Natural killer cell treated with Interleukin-12 subunit alpha and Interleukin-12 subunit beta and Interleukin-15 and Interleukin-18, amount 100 ng/mL, for 72 hours (primary cell): ENCODE results near the gene IQCH. TPM values are rescaled to one million over a fixed set of nuclear protein-coding genes. Genes with fewer than 3 reads are reported as not detected.

Experiments
- ATAC-seq, 2 donors: fragments of 150-1000 bp; cut with Tn5 transposase in 1 of 2; sonication (Bioruptor Pico), chemical (Tn5 transposase) in 1 of 2; 2 replicates each; pipeline ENCODE4 v1.10.0; 2021
- DNase-seq: peaks from one replicate; pipeline ENCODE4 v3.0.0; 2022; ENCODE audit warnings: low spot score
- H3K27ac Mint-ChIP-seq, 2 donors: 1 replicate in 1 of 2; 2 replicates in 1 of 2; pipeline ENCODE4 v1.8.0; 2022; ENCODE audit warnings: mixed read lengths in 2 of 2, mild to moderate bottlenecking in 1 of 2, moderate library complexity in 1 of 2
- H3K27me3 Mint-ChIP-seq, 2 donors: 1 replicate in 1 of 2; 2 replicates in 1 of 2; pipeline ENCODE4 v1.8.0; 2022; ENCODE audit warnings: mixed read lengths in 2 of 2
- H3K36me3 Mint-ChIP-seq: one replicate; pipeline ENCODE4 v1.8.0; 2022; ENCODE audit warnings: mixed read lengths
- H3K4me1 Mint-ChIP-seq, 2 donors: 1 replicate in 1 of 2; 2 replicates in 1 of 2; pipeline ENCODE4 v1.8.0; 2022; ENCODE audit warnings: low read depth in 2 of 2, mixed read lengths in 2 of 2, mild to moderate bottlenecking in 1 of 2
- H3K4me3 Mint-ChIP-seq: one replicate; pipeline ENCODE4 v1.8.0; 2022; ENCODE audit warnings: mixed read lengths
- H3K9me3 Mint-ChIP-seq: 2 replicates; pipeline ENCODE4 v1.8.0; 2022; ENCODE audit warnings: mixed read lengths
- total RNA-seq, 2 donors: library from RNA; stranded (reverse); gene quantifications; one replicate each; pipeline ENCODE4 v1.2.3, GENCODE V29; 2022

The IQCH gene
- total RNA-seq: 1 to 10 TPM in 1 of 2 donors, under 1 TPM in 1; 0.10 to 2.7 TPM

DNA sequence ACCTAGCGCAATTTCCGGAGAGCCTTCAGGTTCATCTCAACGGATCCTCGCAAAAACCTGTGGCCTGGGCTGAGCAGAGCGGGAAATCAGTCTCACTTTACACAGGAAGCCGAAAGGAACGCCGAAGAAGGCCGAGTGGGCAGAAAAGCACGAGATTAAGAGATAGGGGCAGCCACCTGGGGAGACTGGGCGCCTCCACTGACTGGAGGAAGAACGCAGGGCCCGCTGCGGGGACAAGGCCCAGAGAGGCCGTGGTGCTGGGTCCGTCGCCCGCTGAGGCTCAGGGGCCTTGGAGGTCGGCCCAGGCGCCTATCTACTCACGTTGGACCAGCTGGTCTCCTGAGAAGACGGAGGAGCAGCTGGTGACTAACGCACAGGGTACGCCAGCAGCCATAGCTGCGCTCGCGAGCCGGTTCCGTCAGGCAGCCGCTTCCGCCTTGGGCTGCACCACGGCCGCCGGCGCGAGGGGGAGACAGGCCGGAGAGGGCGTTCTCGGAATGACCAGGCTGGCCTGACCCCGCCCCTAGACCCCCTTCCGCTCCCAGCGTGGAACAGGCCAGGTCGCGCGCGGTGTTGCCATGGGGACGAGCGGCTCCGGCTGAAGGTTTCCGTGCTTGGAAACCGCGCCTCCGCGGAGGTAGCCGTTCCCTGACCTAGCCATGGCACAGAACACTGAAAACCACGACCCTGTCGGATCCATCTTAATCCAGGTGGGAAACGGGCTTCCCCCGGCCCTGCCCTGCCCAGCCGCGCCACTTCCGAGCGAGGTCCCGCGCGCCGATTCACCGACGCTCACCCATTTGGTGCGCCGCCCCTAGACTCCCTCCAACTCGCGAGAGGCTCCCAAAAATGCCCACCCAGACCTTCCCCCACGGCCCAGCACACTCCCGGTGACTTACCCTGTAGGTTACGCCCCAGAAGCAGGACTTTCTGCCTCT lies at the start of gene IQCH, which contains the start of gene AAGAB:
IQCH (plus strand) TSS at position 549 of the 938 bp plus-strand sequence; CDS start at position 660, 111 bp downstream.
AAGAB (minus strand) TSS at position 424 of the 938 bp plus-strand sequence; CDS start at position 394, 30 bp downstream.
- Mint-ChIP-seq H3K36me3 (peaks cover 4% of the 10 kb centered on the region), H3K4me1 (peaks cover 12 to 43% of the 10 kb centered on the region in 2 donors), H3K4me3 (peak within 1 kb of the TSS; percentile 99), H3K27ac (peak within 1 kb of the TSS; percentile 96 to 98), H3K27me3 (peaks cover 0 to 6% of the 10 kb centered on the region in 2 donors), H3K9me3 (no peaks in the 10 kb centered on the region)
- peak; percentile 99 for ATAC-seq
- peak; percentile 99 for DNase-seq

GRCh38 chr15:67207555-67208207 lies 46.9 kb upstream of the IQCH start:
- H3K36me3 Mint-ChIP-seq: peaks cover 28% of the 10 kb centered on the region

DNA sequence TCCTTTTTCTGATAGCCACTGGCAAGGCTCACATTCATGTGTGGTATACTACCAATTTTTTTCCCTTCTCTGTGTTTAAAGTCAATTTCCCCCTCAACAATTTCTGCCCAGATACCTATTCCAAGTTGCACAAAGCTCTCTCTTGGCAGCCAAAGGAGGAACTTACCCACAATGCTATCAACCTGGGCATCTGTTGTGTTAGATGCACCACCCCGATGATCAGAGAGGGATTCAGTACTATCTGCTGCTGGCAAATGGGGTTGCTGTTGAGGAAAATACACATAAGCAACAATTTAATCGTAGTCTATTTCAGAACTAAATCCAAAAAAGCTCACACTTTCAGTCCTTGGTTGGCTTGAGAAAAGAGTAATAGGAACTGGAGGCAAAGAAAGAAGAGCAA lies 46.2 kb upstream of the IQCH start:
- H3K4me1 Mint-ChIP-seq: peaks cover 0 to 3% of the 10 kb centered on the region in 2 donors
- no peak overlapping the region for H3K4me3 Mint-ChIP-seq
- no peak overlapping the region for H3K27ac Mint-ChIP-seq
- H3K36me3 Mint-ChIP-seq: peaks cover 26% of the 10 kb centered on the region
- DNase-seq (no peak), ATAC-seq (no peak)
- no peaks in the 10 kb centered on the region for H3K27me3 Mint-ChIP-seq
- no peaks in the 10 kb centered on the region for H3K9me3 Mint-ChIP-seq

More at GRCh38 chr15:67207555-67208207, 46.9 kb upstream of the IQCH start:
- no peak overlapping the region for H3K4me3 Mint-ChIP-seq
- no peak overlapping the region for H3K27ac Mint-ChIP-seq
- no peaks in the 10 kb centered on the region for H3K27me3 Mint-ChIP-seq
- no peak for DNase-seq
- no peak for ATAC-seq
- H3K9me3 Mint-ChIP-seq: no peaks in the 10 kb centered on the region
- peaks cover 0 to 3% of the 10 kb centered on the region in 2 donors for H3K4me1 Mint-ChIP-seq

DNA sequence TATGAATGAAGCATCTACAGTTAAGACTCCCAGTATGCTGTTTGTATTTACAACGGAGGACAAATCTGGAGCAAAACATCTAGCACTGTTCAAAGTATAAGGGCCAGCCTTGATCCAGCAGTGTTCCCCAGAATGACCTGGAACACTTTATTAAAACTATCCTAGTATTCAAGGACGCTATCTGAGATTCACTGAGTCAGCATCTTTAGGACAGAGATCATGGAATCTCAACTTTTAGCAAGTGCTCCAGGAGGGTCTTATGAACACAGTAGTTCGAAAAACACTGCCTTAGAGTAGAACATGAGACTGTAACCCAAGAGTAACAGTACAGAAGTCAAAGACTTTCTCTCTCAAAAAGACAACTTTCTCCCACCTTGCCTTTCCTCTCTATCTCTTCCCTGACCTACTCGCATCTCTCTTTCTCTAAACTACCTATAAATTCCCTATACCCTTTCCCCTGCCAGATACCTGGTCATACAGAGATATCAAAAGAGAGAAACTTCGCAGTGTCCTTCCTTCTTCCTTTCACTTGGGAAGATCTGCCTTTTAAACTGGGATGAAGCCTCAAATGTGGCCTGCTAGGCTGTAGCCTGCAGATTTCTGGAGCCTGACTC lies 43.9 kb upstream of the IQCH start:
- peaks cover 0 to 3% of the 10 kb centered on the region in 2 donors for H3K4me1 Mint-ChIP-seq
- H3K9me3 Mint-ChIP-seq: no peaks in the 10 kb centered on the region
- H3K4me3 Mint-ChIP-seq: no peak overlapping the region
- peaks cover 7% of the 10 kb centered on the region for H3K36me3 Mint-ChIP-seq
- ATAC-seq: no peak
- H3K27ac Mint-ChIP-seq: no peak overlapping the region
- no peak for DNase-seq
- no peaks in the 10 kb centered on the region for H3K27me3 Mint-ChIP-seq

GRCh38 chr15:67212684-67213367 lies 41.8 kb upstream of the IQCH start:
- no peak for DNase-seq
- no peak overlapping the region for H3K4me3 Mint-ChIP-seq
- H3K4me1 Mint-ChIP-seq: peaks cover 0 to 3% of the 10 kb centered on the region in 2 donors
- ATAC-seq: no peak
- peaks cover 11% of the 10 kb centered on the region for H3K36me3 Mint-ChIP-seq
- no peak overlapping the region for H3K27ac Mint-ChIP-seq
- H3K9me3 Mint-ChIP-seq: no peaks in the 10 kb centered on the region
- H3K27me3 Mint-ChIP-seq: no peaks in the 10 kb centered on the region

DNA sequence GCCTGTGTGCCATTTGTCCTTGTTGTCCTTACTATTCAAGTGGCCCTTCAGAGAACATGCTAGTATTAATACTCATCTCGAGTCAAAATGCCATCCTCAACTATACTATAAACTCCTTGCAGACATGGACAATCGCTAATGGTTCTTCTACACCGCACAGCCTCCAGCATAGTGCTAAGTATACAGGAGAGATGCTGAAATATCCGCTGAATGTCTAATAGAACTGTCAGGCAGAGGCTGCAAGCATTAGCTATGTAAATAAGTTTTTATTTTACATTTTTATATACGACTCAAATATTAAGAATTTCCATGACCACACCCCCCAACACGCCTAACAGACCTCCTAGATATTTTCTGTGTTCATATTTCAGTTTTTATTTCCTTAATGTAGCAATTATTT lies 39.5 kb upstream of the IQCH start:
- H3K27me3 Mint-ChIP-seq: no peaks in the 10 kb centered on the region
- H3K36me3 Mint-ChIP-seq: peaks cover 14% of the 10 kb centered on the region
- H3K27ac Mint-ChIP-seq: no peak overlapping the region
- DNase-seq (no peak), ATAC-seq (no peak)
- H3K4me3 Mint-ChIP-seq: no peak overlapping the region
- no peaks in the 10 kb centered on the region for H3K9me3 Mint-ChIP-seq
- H3K4me1 Mint-ChIP-seq: peaks cover 7 to 10% of the 10 kb centered on the region in 2 donors

DNA sequence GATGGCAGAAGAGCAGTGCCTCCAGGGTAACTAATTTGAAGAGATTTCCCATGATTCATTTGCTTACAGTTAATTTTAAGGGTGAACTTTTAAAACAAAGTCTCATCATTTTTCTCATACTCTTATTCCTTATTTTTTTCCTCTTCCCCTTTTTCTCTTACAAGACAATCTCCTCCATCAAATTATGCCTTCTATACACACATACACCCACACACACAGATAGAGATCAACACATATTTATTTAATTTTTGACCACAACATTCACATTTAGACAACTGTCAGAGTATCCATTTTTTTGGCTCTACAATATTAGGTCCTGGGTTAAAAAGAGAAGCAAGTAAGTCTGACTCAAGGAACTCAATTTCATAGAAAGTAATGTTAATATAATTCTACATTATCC lies 37.7 kb upstream of the IQCH start:
- no peak overlapping the region for H3K4me3 Mint-ChIP-seq

DNA sequence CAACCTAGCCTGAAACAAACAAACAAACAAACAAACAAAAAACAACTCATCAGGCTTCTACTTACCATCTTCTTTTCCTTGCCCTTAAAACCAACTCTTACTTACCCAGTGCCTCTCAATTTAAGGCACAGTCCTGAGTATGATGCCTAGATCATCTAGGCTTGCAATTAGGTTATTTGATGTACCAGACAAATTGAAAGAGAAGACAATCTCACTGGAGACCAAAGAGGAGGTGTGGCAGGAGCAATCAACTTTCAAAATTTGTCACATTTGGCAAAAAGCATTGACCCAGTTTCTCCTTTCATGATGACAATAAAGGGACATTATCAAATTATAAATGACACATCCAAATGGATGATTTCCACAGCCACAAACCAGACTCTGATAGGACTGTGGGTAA lies 36.2 kb upstream of the IQCH start:
- DNase-seq (no peak), ATAC-seq (no peak)
- Mint-ChIP-seq H3K36me3 (peaks cover 14% of the 10 kb centered on the region), H3K4me1 (peaks cover 7 to 10% of the 10 kb centered on the region in 2 donors), H3K27me3 (no peaks in the 10 kb centered on the region), H3K9me3 (no peaks in the 10 kb centered on the region), H3K27ac (peak overlapping the region in 1 of 2 donors; percentile 11), H3K4me3 (no peak overlapping the region)

More for the DNA sequence above, 37.7 kb upstream of the IQCH start:
- peaks cover 14% of the 10 kb centered on the region for H3K36me3 Mint-ChIP-seq
- no peaks in the 10 kb centered on the region for H3K27me3 Mint-ChIP-seq
- peaks cover 7 to 10% of the 10 kb centered on the region in 2 donors for H3K4me1 Mint-ChIP-seq
- ATAC-seq: no peak
- peak overlapping the region in 1 of 2 donors; percentile 13 for H3K27ac Mint-ChIP-seq
- no peaks in the 10 kb centered on the region for H3K9me3 Mint-ChIP-seq
- DNase-seq: no peak

DNA sequence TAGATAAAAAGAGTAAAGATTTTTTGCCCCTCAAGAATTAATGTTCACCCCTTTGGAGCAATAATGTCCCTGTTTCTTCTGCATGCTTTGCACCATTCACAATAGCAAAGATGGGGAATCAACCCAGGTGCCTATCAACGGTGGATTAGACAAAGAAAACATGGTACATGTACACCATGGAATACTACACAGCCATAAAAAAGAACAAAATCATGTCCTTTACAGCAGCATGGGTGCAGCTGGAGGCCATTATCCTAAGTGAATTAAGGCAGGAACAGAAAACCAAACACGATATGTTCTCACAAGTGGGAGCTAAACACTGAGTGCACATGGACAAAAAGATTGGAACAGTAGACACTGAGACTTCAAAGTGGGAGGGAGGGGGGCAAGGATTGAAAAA lies 35.3 kb upstream of the IQCH start:
- Mint-ChIP-seq H3K36me3 (peaks cover 14% of the 10 kb centered on the region), H3K4me1 (peaks cover 7 to 10% of the 10 kb centered on the region in 2 donors), H3K27me3 (no peaks in the 10 kb centered on the region), H3K9me3 (no peaks in the 10 kb centered on the region), H3K4me3 (no peak overlapping the region), H3K27ac (no peak overlapping the region)
- no peak for ATAC-seq
- DNase-seq: no peak

- Mint-ChIP-seq H3K27me3 (no peaks in the 10 kb centered on the region), H3K36me3 (peaks cover 5% of the 10 kb centered on the region), H3K9me3 (no peaks in the 10 kb centered on the region), H3K27ac (no peak overlapping the region), H3K4me1 (peaks cover 7 to 8% of the 10 kb centered on the region in 2 donors), H3K4me3 (no peak overlapping the region)
- DNase-seq (no peak), ATAC-seq (no peak)
These were observed 29.7 kb upstream of the IQCH start for GRCh38 chr15:67224889-67225288.

DNA sequence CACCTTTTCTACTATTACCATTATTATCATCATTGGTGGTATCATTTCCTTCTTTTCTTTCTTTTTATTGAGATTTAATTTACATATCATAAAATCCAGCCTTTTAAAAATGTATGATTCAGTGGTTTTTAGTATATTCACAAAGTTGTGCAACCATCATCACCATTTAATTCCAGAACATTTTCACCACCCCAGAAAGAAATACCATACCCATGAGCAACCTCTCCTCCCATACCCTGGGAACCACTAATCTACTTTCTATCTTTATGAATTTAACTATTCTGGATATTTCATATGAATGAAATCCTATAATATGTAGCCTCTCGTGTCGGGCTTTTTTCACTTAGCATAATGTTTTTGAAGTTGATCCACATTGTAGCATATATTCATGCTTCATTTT lies 29.2 kb upstream of the IQCH start:
- no peak overlapping the region for H3K4me3 Mint-ChIP-seq
- peaks cover 7 to 8% of the 10 kb centered on the region in 2 donors for H3K4me1 Mint-ChIP-seq
- DNase-seq (no peak), ATAC-seq (no peak)
- no peaks in the 10 kb centered on the region for H3K27me3 Mint-ChIP-seq
- peaks cover 5% of the 10 kb centered on the region for H3K36me3 Mint-ChIP-seq
- H3K27ac Mint-ChIP-seq: no peak overlapping the region
- H3K9me3 Mint-ChIP-seq: no peaks in the 10 kb centered on the region

- Mint-ChIP-seq H3K27me3 (no peaks in the 10 kb centered on the region), H3K36me3 (peaks cover 21% of the 10 kb centered on the region), H3K4me3 (no peak overlapping the region), H3K9me3 (no peaks in the 10 kb centered on the region), H3K4me1 (peaks cover 8 to 11% of the 10 kb centered on the region in 2 donors), H3K27ac (no peak overlapping the region)
- DNase-seq (no peak), ATAC-seq (no peak)
These were observed 27.2 kb upstream of the IQCH start for GRCh38 chr15:67227431-67227830.

DNA sequence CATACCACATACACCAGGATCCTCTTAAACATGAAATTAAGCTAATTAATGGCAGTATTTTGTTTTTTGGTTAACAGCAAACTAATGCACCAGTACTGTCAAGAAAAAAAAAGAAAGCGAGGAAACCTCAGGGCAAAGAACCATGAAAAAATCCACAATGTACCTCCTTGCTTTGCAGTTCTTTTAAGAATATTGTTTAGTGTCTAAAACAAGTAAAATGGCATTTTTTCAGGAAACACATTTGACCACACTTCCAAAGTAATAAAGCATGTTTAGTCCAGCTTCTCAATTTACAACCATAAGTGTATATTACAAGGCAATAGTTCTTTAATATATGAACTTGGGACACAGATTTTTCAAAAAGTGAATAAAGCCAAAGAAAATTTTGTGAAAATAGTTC lies 26.7 kb upstream of the IQCH start:
- Mint-ChIP-seq H3K4me3 (no peak overlapping the region), H3K36me3 (peaks cover 25% of the 10 kb centered on the region), H3K4me1 (peaks cover 8 to 11% of the 10 kb centered on the region in 2 donors), H3K27ac (no peak overlapping the region), H3K9me3 (no peaks in the 10 kb centered on the region), H3K27me3 (no peaks in the 10 kb centered on the region)
- ATAC-seq (no peak), DNase-seq (no peak)
